Midbrain (tissue), 1 donor: ENCODE data around the gene MEF2C.

ENCODE experiments used
- DNase-seq: peaks from one replicate; lab custom pipeline; 2025; lab: John Stamatoyannopoulos, UW

MEF2C gene

GRCh38 chr5:88673253-88674105 is 209.5 kb downstream of the MEF2C start:
- DNase-seq = peak; percentile 93

- DNase-seq = no peak
Observed at GRCh38 chr5:88672644-88673252, 210.2 kb downstream of the MEF2C start.

GRCh38 chr5:88671505-88672499 is 211.2 kb downstream of the MEF2C start:
- no peak for DNase-seq

- DNase-seq = no peak
Observed at GRCh38 chr5:88671106-88671504, 211.9 kb downstream of the MEF2C start.

GRCh38 chr5:88670461-88670860 is 212.5 kb downstream of the MEF2C start:
- DNase-seq = no peak

GRCh38 chr5:88669371-88670050 is 213.5 kb downstream of the MEF2C start:
- no peak for DNase-seq

GRCh38 chr5:88667496-88668201 is 215.3 kb downstream of the MEF2C start:
- no peak for DNase-seq
